GM12878 (cell line): ENCODE results near the gene DERA. TPM values are rescaled to one million over a fixed set of nuclear protein-coding genes. Genes with fewer than 3 reads are reported as not detected.

Source experiments
- ATAC-seq: fragments of 200-7000 bp; cut with Tn5 transposase; 3 replicates; pipeline ENCODE4 v1.9.1; 2020; ENCODE audit warnings: mild to moderate bottlenecking, moderate library complexity
- BruUV-seq: library from RNA; stranded (reverse); fragments of 400-500 nt; replicated peaks from 2 replicates; lab custom pipeline; 2021; lab: Mats Ljungman, UMichigan
- CTCF ChIA-PET: fragments of 300-600 bp; sonication (Branson Sonifier 250); formaldehyde crosslinking; extraction: SDS; loops from one replicate; lab custom pipeline; 2021; ENCODE audit warnings: inconsistent platforms; lab: Yijun Ruan, JAX
- POLR2A ChIA-PET: fragments of 350-600 bp; formaldehyde crosslinking; extraction: SDS; loops from one replicate; lab custom pipeline; 2021; ENCODE audit warnings: inconsistent platforms; lab: Charles Lee
- RAD21 ChIA-PET: fragments of 300-600 bp; sonication (Branson Sonifier 250); formaldehyde crosslinking; loops from one replicate; lab custom pipeline; 2023; ENCODE audit warnings: antibody characterized with exemption; ENCODE audit not compliant: unreplicated experiment; lab: Charles Lee
- SMC1A ChIA-PET: fragments of 300-600 bp; sonication (Branson Sonifier 250); formaldehyde crosslinking; loops from one replicate; lab custom pipeline; 2023; ENCODE audit not compliant: unreplicated experiment, uncharacterized antibody; lab: Charles Lee
- DNase-seq: peaks from one replicate; pipeline ENCODE4 v3.0.0-alpha.2; 2011; ENCODE audit warnings: low read depth, low spot score
- FAIRE-seq: peaks from 3 replicates; lab custom pipeline; 2011; peaks lifted over from hg19 to GRCh38; lab: Jason Lieb, UNC
- H2AFZ ChIP-seq: 2 replicates; pipeline ENCODE4 v1.6.0; 2011; ENCODE audit warnings: low read depth, low read length, control low read depth; ENCODE audit not compliant: control insufficient read depth
- H3K27ac ChIP-seq: 2 replicates; pipeline ENCODE4 v1.5.1; 2011; ENCODE audit warnings: control low read depth; ENCODE audit not compliant: control insufficient read depth, insufficient read depth
- H3K27me3 ChIP-seq, 2 experiments: replicated peaks in 1 of 2; 2 replicates each; pipeline versions ENCODE4 v1.6.0 to v1.6.1; 2011; ENCODE audit warnings: low read length in 1 of 2; ENCODE audit not compliant: control insufficient read depth in 2 of 2, insufficient read depth in 2 of 2
- H3K36me3 ChIP-seq, 2 experiments: 2 replicates each; pipeline ENCODE4 v1.5.1; 2011; ENCODE audit warnings: low read length in 1 of 2; ENCODE audit not compliant: control insufficient read depth in 2 of 2, insufficient read depth in 2 of 2
- H3K4me1 ChIP-seq: 2 replicates; pipeline ENCODE4 v1.6.1; 2011; ENCODE audit warnings: mild to moderate bottlenecking, low read length, moderate library complexity, mixed read lengths; ENCODE audit not compliant: control insufficient read depth, insufficient read depth
- H3K4me2 ChIP-seq: 2 replicates; pipeline ENCODE4 v1.6.0; 2011; ENCODE audit warnings: control low read depth; ENCODE audit not compliant: control insufficient read depth, insufficient read depth
- H3K4me3 ChIP-seq: fragments of 200-600 bp; sonication (generic); 2 replicates; pipeline ENCODE4 v1.5.1; 2016
- H3K79me2 ChIP-seq: 2 replicates; pipeline ENCODE4 v1.6.0; 2011; ENCODE audit warnings: low read length; ENCODE audit not compliant: control insufficient read depth, insufficient read depth
- H3K9ac ChIP-seq: 2 replicates; pipeline ENCODE4 v1.8.0; 2011; ENCODE audit warnings: low read length, control low read depth, mixed read lengths; ENCODE audit not compliant: control insufficient read depth, insufficient read depth
- H3K9me3 ChIP-seq: replicated peaks from 3 replicates; pipeline ENCODE4 v1.5.1; 2011; ENCODE audit warnings: mild to moderate bottlenecking, low read length; ENCODE audit not compliant: control insufficient read depth, insufficient read depth
- H4K20me1 ChIP-seq: 2 replicates; pipeline ENCODE4 v1.6.0; 2011; ENCODE audit not compliant: control insufficient read depth, insufficient read depth
- ATF7 ChIP-seq: fragments of 450-650 bp; IDR thresholded peaks from 2 replicates; pipeline ENCODE4 v1.6.1; 2016; ENCODE audit warnings: low read depth, mild to moderate bottlenecking
- EZH2 ChIP-seq: IDR thresholded peaks from 2 replicates; pipeline ENCODE4 v1.6.1; 2012; ENCODE audit warnings: low read depth, mild to moderate bottlenecking, control low read depth, inconsistent platforms, low read length, borderline replicate concordance; ENCODE audit not compliant: control insufficient read depth
- MTA3 ChIP-seq: IDR thresholded peaks from 2 replicates; pipeline ENCODE4 v1.6.1; 2012; ENCODE audit warnings: low read length, inconsistent platforms, borderline replicate concordance
- NR2C1 ChIP-seq: fragments of 450-650 bp; IDR thresholded peaks from 2 replicates; pipeline ENCODE4 v1.6.1; 2017; ENCODE audit warnings: antibody characterized with exemption, mild to moderate bottlenecking, moderate library complexity
- POU2F2 ChIP-seq: IDR thresholded peaks from 3 replicates; pipeline ENCODE4 v1.6.1; 2011; ENCODE audit warnings: low read depth, mild to moderate bottlenecking, low read length, borderline replicate concordance
- RAD21 ChIP-seq: IDR thresholded peaks from 2 replicates; pipeline ENCODE4 v1.6.1; 2011; ENCODE audit warnings: mild to moderate bottlenecking, low read depth, low read length, moderate library complexity; ENCODE audit not compliant: insufficient read depth
- SMAD1 ChIP-seq: fragments of 450-650 bp; IDR thresholded peaks from 2 replicates; pipeline ENCODE4 v1.6.1; 2018; ENCODE audit warnings: mild to moderate bottlenecking, low read depth; ENCODE audit not compliant: partially characterized antibody
- SREBF2 ChIP-seq: IDR thresholded peaks from 2 replicates; pipeline ENCODE4 v1.6.1; 2012; ENCODE audit warnings: mild to moderate bottlenecking, low read length
- STAT1 ChIP-seq: fragments of 450-650 bp; conservative IDR thresholded peaks from 2 replicates; pipeline ENCODE4 v1.6.1; 2014; ENCODE audit warnings: antibody characterized with exemption, mild to moderate bottlenecking
- SUPT20H ChIP-seq: IDR thresholded peaks from 2 replicates; pipeline ENCODE4 v1.6.1; 2011; ENCODE audit warnings: low read depth, mild to moderate bottlenecking, low read length, moderate library complexity, borderline replicate concordance; ENCODE audit not compliant: control insufficient read depth
- ZNF217 ChIP-seq: fragments of 450-650 bp; IDR thresholded peaks from 2 replicates; pipeline ENCODE4 v1.6.1; 2017; ENCODE audit warnings: antibody characterized with exemption, mild to moderate bottlenecking
- WGBS: methylation state at CpG from one replicate; pipeline ENCODE4 v1.1.6; 2016; ENCODE audit warnings: low lambda C conversion rate; ENCODE audit not compliant: insufficient replicate concordance, insufficient coverage; ENCODE audit errors: missing lambda C conversion rate; 5-methylcytosine and 5-hydroxymethylcytosine counted together
- in situ Hi-C: fragments of 300-500 bp; cut with MboI; formaldehyde crosslinking; loops from 9 replicates; pipeline ENCODE4 v1.14.3; 2018; ENCODE audit warnings: mixed read lengths
- intact Hi-C: fragments of 100-400 bp; cut with micrococcal nuclease; formaldehyde crosslinking; loops from one replicate; pipeline ENCODE4 v1.14.2; 2022; ENCODE audit not compliant: unreplicated experiment
- polyA plus RNA-seq, 11 experiments: library from polyadenylated mRNA; depleted of rRNA in 4 of 11; unstranded in 6 of 11; stranded (reverse) in 5 of 11; fragments of >200 nt; fragmentation: Nextera tagmentation in 4 of 11; fragmentation: Illumina TruSeq in 1 of 11; extraction: Ambion mirVana in 4 of 11; extraction: Trizol in 1 of 11; gene quantifications; 1 replicate in 1 of 11; 2 replicates in 10 of 11; pipeline versions ENCODE4 v1.2.1 to v1.2.3, GENCODE V29; 2011 to 2016; ENCODE audit warnings: inconsistent platforms in 2 of 11, missing spikeins in 2 of 11, low read depth in 1 of 11
- total RNA-seq, 4 experiments: library from RNA; depleted of rRNA in 3 of 4; stranded (reverse); fragments of >200 nt in 3 of 4; fragmentation: Illumina TruSeq in 1 of 4; extraction: Trizol in 1 of 4; gene quantifications; 2 replicates each; pipeline versions ENCODE4 v1.2.1 to v1.2.3, GENCODE V29; 2013 to 2021

Gene DERA
- total and polyA plus RNA-seq, 10 of the 15 experiments (the other 5 are each of a cell fraction or from before 2014, with no cell fraction given) = 34.9 to 97.1 (median 40.8) TPM

DNA sequence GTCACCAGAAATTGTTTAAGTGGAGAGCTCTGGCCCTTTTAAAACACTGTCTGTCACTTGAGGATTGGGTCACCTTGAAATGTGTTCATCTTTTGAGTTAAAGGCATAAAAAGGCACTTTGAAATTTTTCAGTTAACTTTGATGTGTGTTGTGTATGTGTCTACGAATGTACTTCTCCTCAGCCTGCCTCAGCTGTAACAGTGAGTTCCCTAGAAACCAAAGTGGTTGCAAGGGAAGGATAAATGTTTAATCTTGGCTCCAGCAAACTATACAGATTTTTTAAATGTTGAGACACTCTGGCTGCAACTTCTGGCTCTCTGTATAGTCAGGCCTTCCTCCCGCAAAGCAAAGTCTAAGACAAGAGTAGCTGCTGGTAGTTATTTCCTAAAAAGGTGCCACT is 8.3 kb downstream of the DERA start:
- no peaks in the 10 kb centered on the region for H3K79me2 ChIP-seq
- intact Hi-C loops = no loop called here
- no peak overlapping the region for H3K9ac ChIP-seq
- H3K27me3 ChIP-seq = no peaks in the 10 kb centered on the region
- 94% methylated on average over 2 of the region's 2 CpGs for WGBS
- no peaks in the 10 kb centered on the region for H3K4me1 ChIP-seq
- H3K4me3 ChIP-seq = no peak overlapping the region
- H4K20me1 ChIP-seq = no peaks in the 10 kb centered on the region
- DNase-seq = no peak
- H3K27ac ChIP-seq = no peak overlapping the region
- H3K36me3 ChIP-seq = no peaks in the 10 kb centered on the region
- CTCF ChIA-PET = no interaction called here
- no peaks in the 10 kb centered on the region; the same call in 2 of the 3 replicates for H3K9me3 ChIP-seq
- H3K4me2 ChIP-seq = no peak overlapping the region
- no peak for ATAC-seq
- POLR2A ChIA-PET = no interaction called here
- no peak for FAIRE-seq
- in situ Hi-C loops = no loop called here
- RAD21 ChIA-PET = no interaction called here
- SMC1A ChIA-PET = interaction anchor here (0.8 kb wide), 1 partner anchor 10 kb away, joined by 3 read pairs; no protein-coding TSS in a partner anchor
- H2AFZ ChIP-seq = no peak overlapping the region
- BruUV-seq = no TSS peak
- TF ChIP-seq SREBF2 (no peak), EZH2 (no peak), ATF7 (no peak), SUPT20H (no peak), SMAD1 (no peak)

DNA sequence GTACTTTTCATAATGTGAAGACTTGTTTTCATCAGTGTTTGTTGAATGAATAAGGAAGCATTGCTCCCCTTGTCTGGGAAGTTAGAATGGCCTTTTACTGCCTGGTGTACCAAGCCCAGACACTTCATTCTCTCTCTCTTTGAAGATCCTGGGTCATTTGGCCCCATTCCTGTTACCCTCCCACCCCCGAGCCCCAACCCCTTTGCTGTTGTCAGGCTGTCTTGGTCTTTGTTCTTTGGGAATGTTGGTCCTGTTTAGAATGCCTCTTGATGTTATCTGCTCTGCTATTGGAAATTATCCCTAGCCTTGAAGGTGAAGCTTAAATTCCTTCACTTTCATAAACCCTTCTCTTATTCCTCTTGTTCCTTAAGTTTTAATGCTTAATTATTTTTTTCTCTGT is 13.8 kb downstream of the DERA start:
- ATAC-seq (no peak), FAIRE-seq (no peak), DNase-seq (no peak)
- Histone ChIP-seq H3K9me3 (peaks cover 2% of the 10 kb centered on the region; the same call in 2 of the 3 replicates), H3K36me3 (no peaks in the 10 kb centered on the region), H3K79me2 (no peaks in the 10 kb centered on the region), H3K9ac (no peak overlapping the region), H3K4me2 (no peak overlapping the region), H3K4me3 (no peak overlapping the region), H4K20me1 (no peaks in the 10 kb centered on the region), H3K27me3 (no peaks in the 10 kb centered on the region), H3K27ac (no peak overlapping the region), H2AFZ (no peak overlapping the region), H3K4me1 (no peaks in the 10 kb centered on the region)
- in situ Hi-C loops = no loop called here
- POLR2A ChIA-PET = interaction anchor here (0.6 kb wide), 1 partner anchor 14 kb away, joined by 4 read pairs; no protein-coding TSS in a partner anchor
- 90% methylated on average over 1 of the region's 1 CpG for WGBS
- RAD21 ChIA-PET = no interaction called here
- intact Hi-C loops = no loop called here
- TF ChIP-seq MTA3 = no peak
- TF ChIP-seq ZNF217 = no peak
- no peak for TF ChIP-seq STAT1
- TF ChIP-seq NR2C1 = no peak
- no peak for TF ChIP-seq POU2F2
- no peak for TF ChIP-seq RAD21
- SMC1A ChIA-PET = interaction anchor here (1.0 to 1.2 kb wide), 2 partner anchors 10 to 12 kb away, joined by 3 to 4 read pairs; no protein-coding TSS in a partner anchor
- CTCF ChIA-PET = no interaction called here
- no TSS peak for BruUV-seq
